HG03521 (cell line): ENCODE results near the gene MAP3K6.

ENCODE experiments used
- ATAC-seq: cut with Tn5 transposase; IDR thresholded peaks from one replicate; pipeline ENCODE4 v1.9.1; 2021; ENCODE audit warnings: mild to moderate bottlenecking, moderate library complexity; ENCODE audit not compliant: unreplicated experiment

Gene MAP3K6

GRCh38 chr1:27307874-27308598 is 58.7 kb downstream of the MAP3K6 start:
- no peak for ATAC-seq

- ATAC-seq = no peak
Measured at GRCh38 chr1:27306892-27307761, 59.6 kb downstream of the MAP3K6 start.

- no peak for ATAC-seq
Measured at GRCh38 chr1:27306071-27306470, 60.7 kb downstream of the MAP3K6 start.
